Mesenteric fat pad (tissue), 1 donor: Measurements from ENCODE around the gene MED8. TPM values are rescaled to one million over a fixed set of nuclear protein-coding genes. Genes with fewer than 3 reads are reported as not detected.
"Not testable (repeated sequence)": the region's sequence is repeated elsewhere in the genome, so short reads cannot be mapped to it uniquely, and the experiment has no call there.

Experiments used
- DNase-seq: peaks from one replicate; pipeline ENCODE4 v3.0.0-alpha.2; 2020; ENCODE audit warnings: low spot score
- total RNA-seq: library from RNA; stranded (reverse); fragmentation: NEBNext Ultra II Directional; extraction: Animal tissue kit (Norgen Biotek cat#: 25700); gene quantifications from one replicate; pipeline ENCODE4 v1.2.1, GENCODE V29; 2021
- donor health status: DM: yes; HTN: yes; CAD: no.

Gene MED8
- total RNA-seq, 1 donor from 2014 or later, result 55.2 TPM

GRCh38 chr1:43422995-43423671 is 33.5 kb upstream of the MED8 start:
- no peak for DNase-seq

GRCh38 chr1:43421976-43422750 is 32.6 kb upstream of the MED8 start:
- no peak for DNase-seq

GRCh38 chr1:43421396-43421795 is 31.8 kb upstream of the MED8 start:
- no peak for DNase-seq

- no peak for DNase-seq
Measured at GRCh38 chr1:43420874-43421273, 31.3 kb upstream of the MED8 start.

GRCh38 chr1:43419627-43420425 is 30.2 kb upstream of the MED8 start:
- peak; percentile 26 for DNase-seq

GRCh38 chr1:43418858-43419257 is 29.3 kb upstream of the MED8 start:
- DNase-seq, result peak; percentile 6

- DNase-seq, result no peak
Measured at GRCh38 chr1:43415901-43416300, 26.3 kb upstream of the MED8 start.

- DNase-seq, result no peak
Measured at GRCh38 chr1:43414634-43415223, 25.1 kb upstream of the MED8 start.

GRCh38 chr1:43413426-43413825 is 23.8 kb upstream of the MED8 start:
- not testable (repeated sequence) for DNase-seq

- DNase-seq, result no peak
Measured at GRCh38 chr1:43410571-43410970, 21.0 kb upstream of the MED8 start.

- DNase-seq, result no peak
Measured at GRCh38 chr1:43405876-43406234, 16.3 kb upstream of the MED8 start.

- DNase-seq, result no peak
Measured at GRCh38 chr1:43405219-43405875, 15.7 kb upstream of the MED8 start.

- no peak for DNase-seq
Measured at GRCh38 chr1:43404353-43404752, 14.8 kb upstream of the MED8 start.

- DNase-seq, result no peak
Measured at GRCh38 chr1:43402089-43402865, 12.7 kb upstream of the MED8 start.

GRCh38 chr1:43400441-43400840 is 10.8 kb upstream of the MED8 start:
- DNase-seq, result not testable (repeated sequence)

GRCh38 chr1:43398227-43398626 is 8.6 kb upstream of the MED8 start:
- DNase-seq, result no peak

GRCh38 chr1:43396059-43396458 is 6.5 kb upstream of the MED8 start:
- no peak for DNase-seq

GRCh38 chr1:43395523-43395922 is 5.9 kb upstream of the MED8 start:
- DNase-seq, result no peak

GRCh38 chr1:43392702-43393101 is 3.1 kb upstream of the MED8 start:
- DNase-seq, result no peak

GRCh38 chr1:43388613-43389012 is 987 bp downstream of the MED8 start:
- no peak for DNase-seq
